GM12878 (cell line): ENCODE results near the gene GGNBP2. TPM values are rescaled to one million over a fixed set of nuclear protein-coding genes. Genes with fewer than 3 reads are reported as not detected.

ENCODE experiments used
- E2F4 ChIP-seq: IDR thresholded peaks from 2 replicates; pipeline ENCODE4 v1.6.1; 2012; ENCODE audit warnings: low read depth, low read length, improper control_type of control experiment
- ELK1 ChIP-seq: IDR thresholded peaks from 2 replicates; pipeline ENCODE4 v1.6.1; 2012; ENCODE audit warnings: low read depth, low read length, improper control_type of control experiment
- IRF3 ChIP-seq: fragments of 450-650 bp; IDR thresholded peaks from 2 replicates; pipeline ENCODE4 v1.6.1; 2014; ENCODE audit warnings: mild to moderate bottlenecking
- KDM1A ChIP-seq: fragments of 200-600 bp; sonication (generic); IDR thresholded peaks from 2 replicates; pipeline ENCODE4 v1.6.1; 2016; ENCODE audit warnings: borderline replicate concordance
- MTA2 ChIP-seq: fragments of 450-650 bp; IDR thresholded peaks from 2 replicates; pipeline ENCODE4 v1.6.1; 2016; ENCODE audit warnings: low read depth, mild to moderate bottlenecking, moderate library complexity
- NR2C1 ChIP-seq: fragments of 450-650 bp; IDR thresholded peaks from 2 replicates; pipeline ENCODE4 v1.6.1; 2017; ENCODE audit warnings: antibody characterized with exemption, mild to moderate bottlenecking, moderate library complexity
- POU2F2 ChIP-seq: IDR thresholded peaks from 3 replicates; pipeline ENCODE4 v1.6.1; 2011; ENCODE audit warnings: low read depth, mild to moderate bottlenecking, low read length, borderline replicate concordance
- RFX5 ChIP-seq: IDR thresholded peaks from 2 replicates; pipeline ENCODE4 v1.6.1; 2011; ENCODE audit warnings: low read depth, low read length, improper control_type of control experiment
- SREBF2 ChIP-seq: IDR thresholded peaks from 2 replicates; pipeline ENCODE4 v1.6.1; 2012; ENCODE audit warnings: mild to moderate bottlenecking, low read length
- ZNF274 ChIP-seq: IDR thresholded peaks from one replicate; pipeline ENCODE4 v1.8.0; 2011; ENCODE audit not compliant: insufficient read length, insufficient read depth
- polyA plus RNA-seq, 11 experiments: library from polyadenylated mRNA; depleted of rRNA in 4 of 11; unstranded in 6 of 11; stranded (reverse) in 5 of 11; fragments of >200 nt; fragmentation: Nextera tagmentation in 4 of 11; fragmentation: Illumina TruSeq in 1 of 11; extraction: Ambion mirVana in 4 of 11; extraction: Trizol in 1 of 11; gene quantifications; 1 replicate in 1 of 11; 2 replicates in 10 of 11; pipeline versions ENCODE4 v1.2.1 to v1.2.3, GENCODE V29; 2011 to 2016; ENCODE audit warnings: inconsistent platforms in 2 of 11, missing spikeins in 2 of 11, low read depth in 1 of 11
- total RNA-seq, 4 experiments: library from RNA; depleted of rRNA in 3 of 4; stranded (reverse); fragments of >200 nt in 3 of 4; fragmentation: Illumina TruSeq in 1 of 4; extraction: Trizol in 1 of 4; gene quantifications; 2 replicates each; pipeline versions ENCODE4 v1.2.1 to v1.2.3, GENCODE V29; 2013 to 2021
- TF ChIP-seq, protein P1 (sequence below): fragments of 450-650 bp; IDR thresholded peaks from 2 replicates; pipeline ENCODE4 v1.6.1; 2018; ENCODE audit warnings: borderline replicate concordance, mild to moderate bottlenecking; ENCODE audit not compliant: partially characterized antibody
- TF ChIP-seq, protein P2 (sequence below): fragments of 450-650 bp; IDR thresholded peaks from 2 replicates; pipeline ENCODE4 v1.6.1; 2017; ENCODE audit warnings: antibody characterized with exemption, mild to moderate bottlenecking, moderate library complexity
- TF ChIP-seq, protein P3 (sequence below): fragments of 450-650 bp; IDR thresholded peaks from 2 replicates; pipeline ENCODE4 v1.6.1; 2016; ENCODE audit warnings: mild to moderate bottlenecking, moderate library complexity, borderline replicate concordance

Gene GGNBP2
- total and polyA plus RNA-seq, 10 of the 15 experiments (the other 5 are each of a cell fraction or from before 2014, with no cell fraction given) = 36.3 to 82.0 (median 50.0) TPM

DNA sequence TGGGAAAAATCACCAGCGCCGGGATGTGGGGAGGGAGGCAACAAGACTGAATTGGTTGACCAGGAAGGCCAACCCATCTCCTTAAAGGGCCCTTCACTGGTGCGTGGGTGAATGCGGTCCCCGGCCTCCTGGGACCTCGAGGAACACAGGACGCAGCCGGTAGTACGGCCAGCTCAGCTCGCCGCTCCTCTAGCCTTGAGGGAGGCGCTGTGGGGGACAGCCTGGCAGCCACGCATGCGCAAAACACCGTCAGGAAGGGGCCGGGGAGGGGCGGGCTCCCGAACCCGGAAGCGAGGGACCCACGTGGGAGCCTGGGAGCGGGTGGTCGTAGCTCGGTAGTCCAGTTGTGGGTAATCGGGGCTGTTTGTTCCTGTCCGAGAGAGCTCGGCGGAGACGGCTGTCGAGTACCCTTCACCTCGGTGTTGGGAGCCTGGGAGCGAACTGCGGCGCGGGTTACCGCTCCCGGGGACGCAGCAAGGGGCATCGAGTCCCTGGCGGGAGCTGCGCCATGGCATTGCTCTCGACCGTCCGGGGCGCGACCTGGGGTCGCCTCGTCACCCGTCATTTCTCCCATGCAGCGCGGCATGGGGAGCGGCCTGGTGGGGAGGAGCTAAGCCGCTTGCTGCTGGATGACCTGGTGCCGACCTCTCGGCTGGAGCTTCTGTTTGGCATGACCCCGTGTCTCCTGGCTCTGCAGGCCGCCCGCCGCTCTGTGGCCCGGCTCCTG is 56.7 kb downstream of the GGNBP2 start, which contains the start of gene MRM1 (continued):
- TF ChIP-seq, protein P1, sequence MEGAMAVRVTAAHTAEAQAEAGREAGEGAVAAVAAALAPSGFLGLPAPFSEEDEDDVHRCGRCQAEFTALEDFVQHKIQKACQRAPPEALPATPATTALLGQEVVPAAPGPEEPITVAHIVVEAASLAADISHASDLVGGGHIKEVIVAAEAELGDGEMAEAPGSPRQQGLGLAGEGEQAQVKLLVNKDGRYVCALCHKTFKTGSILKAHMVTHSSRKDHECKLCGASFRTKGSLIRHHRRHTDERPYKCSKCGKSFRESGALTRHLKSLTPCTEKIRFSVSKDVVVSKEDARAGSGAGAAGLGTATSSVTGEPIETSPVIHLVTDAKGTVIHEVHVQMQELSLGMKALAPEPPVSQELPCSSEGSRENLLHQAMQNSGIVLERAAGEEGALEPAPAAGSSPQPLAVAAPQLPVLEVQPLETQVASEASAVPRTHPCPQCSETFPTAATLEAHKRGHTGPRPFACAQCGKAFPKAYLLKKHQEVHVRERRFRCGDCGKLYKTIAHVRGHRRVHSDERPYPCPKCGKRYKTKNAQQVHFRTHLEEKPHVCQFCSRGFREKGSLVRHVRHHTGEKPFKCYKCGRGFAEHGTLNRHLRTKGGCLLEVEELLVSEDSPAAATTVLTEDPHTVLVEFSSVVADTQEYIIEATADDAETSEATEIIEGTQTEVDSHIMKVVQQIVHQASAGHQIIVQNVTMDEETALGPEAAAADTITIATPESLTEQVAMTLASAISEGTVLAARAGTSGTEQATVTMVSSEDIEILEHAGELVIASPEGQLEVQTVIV = peak; percentile 86
- TF ChIP-seq POU2F2 = peak; percentile 77; the same call in 1 of the 3 replicates
- TF ChIP-seq KDM1A = no peak
- TF ChIP-seq MTA2 = peak; percentile 47; the same call in 1 of the 2 replicates
- TF ChIP-seq, protein P2, sequence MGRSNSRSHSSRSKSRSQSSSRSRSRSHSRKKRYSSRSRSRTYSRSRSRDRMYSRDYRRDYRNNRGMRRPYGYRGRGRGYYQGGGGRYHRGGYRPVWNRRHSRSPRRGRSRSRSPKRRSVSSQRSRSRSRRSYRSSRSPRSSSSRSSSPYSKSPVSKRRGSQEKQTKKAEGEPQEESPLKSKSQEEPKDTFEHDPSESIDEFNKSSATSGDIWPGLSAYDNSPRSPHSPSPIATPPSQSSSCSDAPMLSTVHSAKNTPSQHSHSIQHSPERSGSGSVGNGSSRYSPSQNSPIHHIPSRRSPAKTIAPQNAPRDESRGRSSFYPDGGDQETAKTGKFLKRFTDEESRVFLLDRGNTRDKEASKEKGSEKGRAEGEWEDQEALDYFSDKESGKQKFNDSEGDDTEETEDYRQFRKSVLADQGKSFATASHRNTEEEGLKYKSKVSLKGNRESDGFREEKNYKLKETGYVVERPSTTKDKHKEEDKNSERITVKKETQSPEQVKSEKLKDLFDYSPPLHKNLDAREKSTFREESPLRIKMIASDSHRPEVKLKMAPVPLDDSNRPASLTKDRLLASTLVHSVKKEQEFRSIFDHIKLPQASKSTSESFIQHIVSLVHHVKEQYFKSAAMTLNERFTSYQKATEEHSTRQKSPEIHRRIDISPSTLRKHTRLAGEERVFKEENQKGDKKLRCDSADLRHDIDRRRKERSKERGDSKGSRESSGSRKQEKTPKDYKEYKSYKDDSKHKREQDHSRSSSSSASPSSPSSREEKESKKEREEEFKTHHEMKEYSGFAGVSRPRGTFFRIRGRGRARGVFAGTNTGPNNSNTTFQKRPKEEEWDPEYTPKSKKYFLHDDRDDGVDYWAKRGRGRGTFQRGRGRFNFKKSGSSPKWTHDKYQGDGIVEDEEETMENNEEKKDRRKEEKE = no peak
- TF ChIP-seq NR2C1 = no peak
- TF ChIP-seq E2F4 = no peak
- TF ChIP-seq ZNF274 = no peak
- no peak for TF ChIP-seq SREBF2
- TF ChIP-seq, protein P3, sequence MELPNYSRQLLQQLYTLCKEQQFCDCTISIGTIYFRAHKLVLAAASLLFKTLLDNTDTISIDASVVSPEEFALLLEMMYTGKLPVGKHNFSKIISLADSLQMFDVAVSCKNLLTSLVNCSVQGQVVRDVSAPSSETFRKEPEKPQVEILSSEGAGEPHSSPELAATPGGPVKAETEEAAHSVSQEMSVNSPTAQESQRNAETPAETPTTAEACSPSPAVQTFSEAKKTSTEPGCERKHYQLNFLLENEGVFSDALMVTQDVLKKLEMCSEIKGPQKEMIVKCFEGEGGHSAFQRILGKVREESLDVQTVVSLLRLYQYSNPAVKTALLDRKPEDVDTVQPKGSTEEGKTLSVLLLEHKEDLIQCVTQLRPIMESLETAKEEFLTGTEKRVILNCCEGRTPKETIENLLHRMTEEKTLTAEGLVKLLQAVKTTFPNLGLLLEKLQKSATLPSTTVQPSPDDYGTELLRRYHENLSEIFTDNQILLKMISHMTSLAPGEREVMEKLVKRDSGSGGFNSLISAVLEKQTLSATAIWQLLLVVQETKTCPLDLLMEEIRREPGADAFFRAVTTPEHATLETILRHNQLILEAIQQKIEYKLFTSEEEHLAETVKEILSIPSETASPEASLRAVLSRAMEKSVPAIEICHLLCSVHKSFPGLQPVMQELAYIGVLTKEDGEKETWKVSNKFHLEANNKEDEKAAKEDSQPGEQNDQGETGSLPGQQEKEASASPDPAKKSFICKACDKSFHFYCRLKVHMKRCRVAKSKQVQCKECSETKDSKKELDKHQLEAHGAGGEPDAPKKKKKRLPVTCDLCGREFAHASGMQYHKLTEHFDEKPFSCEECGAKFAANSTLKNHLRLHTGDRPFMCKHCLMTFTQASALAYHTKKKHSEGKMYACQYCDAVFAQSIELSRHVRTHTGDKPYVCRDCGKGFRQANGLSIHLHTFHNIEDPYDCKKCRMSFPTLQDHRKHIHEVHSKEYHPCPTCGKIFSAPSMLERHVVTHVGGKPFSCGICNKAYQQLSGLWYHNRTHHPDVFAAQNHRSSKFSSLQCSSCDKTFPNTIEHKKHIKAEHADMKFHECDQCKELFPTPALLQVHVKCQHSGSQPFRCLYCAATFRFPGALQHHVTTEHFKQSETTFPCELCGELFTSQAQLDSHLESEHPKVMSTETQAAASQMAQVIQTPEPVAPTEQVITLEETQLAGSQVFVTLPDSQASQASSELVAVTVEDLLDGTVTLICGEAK = peak; percentile 69; the same call in 1 of the 2 replicates
- 0 out of 2 replicates have a peak, but pooled peaks have one; percentile 31 for TF ChIP-seq ELK1
- no peak for TF ChIP-seq IRF3
- no peak for TF ChIP-seq RFX5
